ENCODE measurements around the gene DNMT3B. TPM values are rescaled to one million over a fixed set of nuclear protein-coding genes. Genes with fewer than 3 reads are reported as not detected.

Gene DNMT3B
- total and polyA plus RNA-seq, 4 donors: 0.31 to 3.1 (median 0.90) TPM

DNA sequence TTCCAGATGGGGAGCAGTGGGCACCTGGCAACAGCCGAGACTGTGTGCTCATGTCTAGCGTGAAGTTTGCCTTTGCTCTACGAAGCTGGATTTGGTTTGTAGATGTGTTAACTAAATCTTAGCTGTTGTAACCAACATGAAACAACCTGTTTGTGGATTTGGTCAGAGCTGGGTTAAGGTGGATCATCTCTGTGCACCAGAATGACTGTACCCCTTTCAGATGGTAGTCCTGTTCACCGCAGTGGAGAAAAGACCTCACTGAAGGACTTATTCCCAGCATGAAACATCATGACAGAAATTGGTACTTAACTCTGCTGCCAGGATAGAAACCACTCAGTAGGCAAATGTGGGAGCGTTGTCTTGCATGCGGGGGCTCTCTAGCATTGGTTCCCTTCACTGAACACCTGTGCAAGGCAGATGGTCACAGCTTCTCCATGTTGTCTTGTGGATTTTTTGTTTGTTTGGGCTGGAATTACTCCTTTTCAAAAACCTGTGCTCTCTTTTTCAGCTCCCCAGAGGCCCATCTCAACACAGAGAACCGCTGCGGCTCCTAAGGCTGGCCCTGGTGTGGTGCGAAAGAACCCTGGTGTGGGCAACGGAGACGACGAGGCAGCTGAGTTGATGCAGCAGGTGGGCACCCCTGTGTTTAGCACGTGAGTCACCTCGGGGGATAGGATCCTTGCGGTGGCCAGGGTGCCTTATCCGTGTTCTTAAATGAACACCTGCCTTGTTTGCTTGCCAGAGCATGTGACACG lies 77.2 kb downstream of the DNMT3B start:
- DNase-seq: no peak

DNA sequence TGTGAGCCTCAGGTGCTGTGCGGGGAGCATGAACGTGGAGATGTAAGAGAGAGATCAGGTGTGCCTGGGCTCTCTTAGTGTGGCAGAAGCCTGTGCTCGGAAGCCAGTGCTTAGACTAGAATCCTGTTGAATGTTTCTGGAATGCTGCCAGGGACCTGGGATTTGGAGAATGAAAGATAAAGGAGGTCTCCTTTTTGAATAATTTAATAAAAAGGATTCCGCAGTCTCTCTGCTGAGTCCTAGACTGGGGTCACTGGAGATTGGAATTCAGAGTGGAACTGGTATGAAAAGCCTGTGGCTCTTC lies 77.7 kb downstream of the DNMT3B start:
- Histone ChIP-seq H3K27ac (ENCODE audit: low read depth in 1 of 2, low read length in 1 of 2) (no peak overlapping the region), H3K4me1 (ENCODE audit: control insufficient read depth in 5 of 5, insufficient read depth in 5 of 5, low read length in 5 of 5) (peaks cover 0 to 2% (median 0%) of the 10 kb centered on the region in 5 donors), H3K4me3 (no peak overlapping the region), H3K27me3 (ENCODE audit: control insufficient read depth in 3 of 3, insufficient read depth in 3 of 3, low read length in 2 of 3) (no peaks in the 10 kb centered on the region), H3K36me3 (ENCODE audit: control insufficient read depth in 4 of 4, insufficient read depth in 4 of 4, low read length in 4 of 4) (peaks cover 27 to 49% (median 40%) of the 10 kb centered on the region in 4 donors), H3K9me3 (ENCODE audit: control insufficient read depth in 4 of 4, insufficient read depth in 3 of 4, low read length in 3 of 4) (no peaks in the 10 kb centered on the region), H3K9ac (ENCODE audit: insufficient read depth in 1 of 2, low read length in 2 of 2) (no peak overlapping the region)
- no peak for ATAC-seq (ENCODE audit: insufficient read depth, low FRiP score)
- 90 to 93% methylated on average over 4 of the region's 4 CpGs for WGBS, 2 donors
- no peak for DNase-seq
- TF ChIP-seq, protein P1, sequence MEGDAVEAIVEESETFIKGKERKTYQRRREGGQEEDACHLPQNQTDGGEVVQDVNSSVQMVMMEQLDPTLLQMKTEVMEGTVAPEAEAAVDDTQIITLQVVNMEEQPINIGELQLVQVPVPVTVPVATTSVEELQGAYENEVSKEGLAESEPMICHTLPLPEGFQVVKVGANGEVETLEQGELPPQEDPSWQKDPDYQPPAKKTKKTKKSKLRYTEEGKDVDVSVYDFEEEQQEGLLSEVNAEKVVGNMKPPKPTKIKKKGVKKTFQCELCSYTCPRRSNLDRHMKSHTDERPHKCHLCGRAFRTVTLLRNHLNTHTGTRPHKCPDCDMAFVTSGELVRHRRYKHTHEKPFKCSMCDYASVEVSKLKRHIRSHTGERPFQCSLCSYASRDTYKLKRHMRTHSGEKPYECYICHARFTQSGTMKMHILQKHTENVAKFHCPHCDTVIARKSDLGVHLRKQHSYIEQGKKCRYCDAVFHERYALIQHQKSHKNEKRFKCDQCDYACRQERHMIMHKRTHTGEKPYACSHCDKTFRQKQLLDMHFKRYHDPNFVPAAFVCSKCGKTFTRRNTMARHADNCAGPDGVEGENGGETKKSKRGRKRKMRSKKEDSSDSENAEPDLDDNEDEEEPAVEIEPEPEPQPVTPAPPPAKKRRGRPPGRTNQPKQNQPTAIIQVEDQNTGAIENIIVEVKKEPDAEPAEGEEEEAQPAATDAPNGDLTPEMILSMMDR (IDR thresholded peaks at IDR 0.05; ENCODE audit: control extremely low read depth, extremely low read depth): no peak

More for the DNA sequence above, 77.2 kb downstream of the DNMT3B start:
- no peak overlapping the region for H3K4me3 ChIP-seq
- no peaks in the 10 kb centered on the region for H3K9me3 ChIP-seq (ENCODE audit: control insufficient read depth in 4 of 4, insufficient read depth in 3 of 4, low read length in 3 of 4)
- no peak for ATAC-seq (ENCODE audit: insufficient read depth, low FRiP score)
- TF ChIP-seq, protein P1 (IDR thresholded peaks at IDR 0.05; ENCODE audit: control extremely low read depth, extremely low read depth): no peak
- WGBS, 2 donors: 93% methylated on average over 17 of the region's 17 CpGs
- no peak overlapping the region for H3K9ac ChIP-seq (ENCODE audit: insufficient read depth in 1 of 2, low read length in 2 of 2)
- no peak overlapping the region for H3K27ac ChIP-seq (ENCODE audit: low read depth in 1 of 2, low read length in 1 of 2)
- peaks cover 27 to 45% (median 42%) of the 10 kb centered on the region in 4 donors for H3K36me3 ChIP-seq (ENCODE audit: control insufficient read depth in 4 of 4, insufficient read depth in 4 of 4, low read length in 4 of 4)
- H3K27me3 ChIP-seq (ENCODE audit: control insufficient read depth in 3 of 3, insufficient read depth in 3 of 3, low read length in 2 of 3): no peaks in the 10 kb centered on the region
- H3K4me1 ChIP-seq (ENCODE audit: control insufficient read depth in 5 of 5, insufficient read depth in 5 of 5, low read length in 5 of 5): peaks cover 0 to 2% (median 0%) of the 10 kb centered on the region in 5 donors

DNA sequence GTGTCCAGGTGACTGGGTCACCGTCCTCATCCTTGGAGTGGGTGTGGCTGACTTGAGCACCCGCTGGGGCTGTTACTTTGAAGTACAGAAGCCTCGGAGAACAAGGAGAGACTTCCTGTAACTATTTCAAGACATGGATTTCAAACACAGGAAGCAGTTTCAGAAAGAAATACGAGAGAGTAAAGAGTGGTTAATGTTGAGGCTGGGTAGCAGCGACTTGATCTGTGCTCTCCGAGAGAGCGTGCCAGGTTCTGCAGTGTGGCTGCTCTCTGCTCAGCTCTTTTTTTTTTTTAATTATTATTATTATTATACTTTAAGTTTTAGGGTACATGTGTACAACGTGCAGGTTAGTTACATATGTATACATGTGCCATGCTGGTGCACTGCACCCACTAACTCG lies 79.0 kb downstream of the DNMT3B start:
- Histone ChIP-seq H3K27ac (ENCODE audit: low read depth in 1 of 2, low read length in 1 of 2) (no peak overlapping the region), H3K36me3 (ENCODE audit: control insufficient read depth in 4 of 4, insufficient read depth in 4 of 4, low read length in 4 of 4) (peaks cover 27 to 48% (median 38%) of the 10 kb centered on the region in 4 donors), H3K4me1 (ENCODE audit: control insufficient read depth in 5 of 5, insufficient read depth in 5 of 5, low read length in 5 of 5) (peaks cover 0 to 2% (median 0%) of the 10 kb centered on the region in 5 donors), H3K27me3 (ENCODE audit: control insufficient read depth in 3 of 3, insufficient read depth in 3 of 3, low read length in 2 of 3) (no peaks in the 10 kb centered on the region), H3K9me3 (ENCODE audit: control insufficient read depth in 4 of 4, insufficient read depth in 3 of 4, low read length in 3 of 4) (no peaks in the 10 kb centered on the region), H3K4me3 (no peak overlapping the region), H3K9ac (ENCODE audit: insufficient read depth in 1 of 2, low read length in 2 of 2) (no peak overlapping the region)
- TF ChIP-seq, protein P1 (IDR thresholded peaks at IDR 0.05; ENCODE audit: control extremely low read depth, extremely low read depth): no peak
- ATAC-seq (ENCODE audit: insufficient read depth, low FRiP score) (no peak), DNase-seq (no peak)
- WGBS, 2 donors: 33 to 39% methylated on average over 8 to 9 of the region's 9 CpGs
